Stomach smooth muscle (tissue), 2 donors: ENCODE measurements around the gene TRIB2.

Experiments
- H3K27ac ChIP-seq: one replicate; pipeline ENCODE4 v1.7.0; 2013; ENCODE audit warnings: mild to moderate bottlenecking, low read length, inconsistent platforms
- H3K27me3 ChIP-seq, 2 donors: one replicate each; pipeline ENCODE4 v1.7.0; 2013; ENCODE audit warnings: low read length in 2 of 2; ENCODE audit not compliant: insufficient read depth in 2 of 2, control insufficient read depth in 1 of 2
- H3K36me3 ChIP-seq, 2 donors: one replicate each; pipeline ENCODE4 v1.7.0; 2013; ENCODE audit warnings: low read length in 2 of 2; ENCODE audit not compliant: control insufficient read depth in 2 of 2, insufficient read depth in 2 of 2
- H3K4me1 ChIP-seq: one replicate; pipeline ENCODE4 v1.7.0; 2013; ENCODE audit warnings: low read length; ENCODE audit not compliant: control insufficient read depth, insufficient read depth
- H3K4me3 ChIP-seq, 2 donors: one replicate each; pipeline ENCODE4 v1.7.0; 2013; ENCODE audit warnings: low read length in 2 of 2
- H3K9ac ChIP-seq, 2 donors: one replicate each; pipeline ENCODE4 v1.7.0; 2013; ENCODE audit warnings: low read length in 2 of 2, mild to moderate bottlenecking in 1 of 2
- H3K9me3 ChIP-seq, 2 donors: one replicate each; pipeline ENCODE4 v1.7.0; 2013; ENCODE audit warnings: low read length in 2 of 2; ENCODE audit not compliant: control insufficient read depth in 2 of 2
- donor health status: healthy.
- donor health status: Pancreatic carcinoma.

TRIB2 gene

DNA sequence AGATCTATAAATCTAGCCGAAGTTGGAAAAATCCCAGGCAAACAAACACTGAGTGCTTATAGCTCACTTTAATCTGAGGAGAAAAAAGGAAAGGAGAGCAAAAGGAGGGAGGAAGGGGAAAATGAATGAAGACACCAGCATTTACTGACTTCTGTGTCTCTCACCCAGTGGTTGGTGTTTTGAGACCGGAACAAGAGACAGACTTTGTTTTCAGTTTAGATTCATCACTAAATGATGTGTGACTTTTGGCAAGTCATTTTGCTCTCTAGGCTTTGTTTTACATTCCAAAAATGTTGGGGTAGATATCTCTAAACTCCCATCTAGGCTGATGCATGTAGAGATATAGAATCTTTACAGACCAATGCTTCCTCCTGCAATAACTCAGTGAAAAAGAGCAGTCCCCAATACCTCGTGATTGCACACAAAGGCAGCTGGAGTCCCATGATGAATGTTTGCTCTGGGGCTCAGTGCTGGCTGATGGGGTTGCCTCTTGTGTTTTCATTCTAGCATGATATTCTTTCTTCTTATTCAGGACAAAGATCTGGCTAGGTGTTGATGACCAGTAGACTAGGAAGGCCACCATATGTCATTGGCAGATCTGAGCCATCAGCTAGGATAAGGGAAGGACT is 51.4 kb downstream of the TRIB2 start:
- H3K9me3 ChIP-seq = peaks cover 0 to 3% of the 10 kb centered on the region in 2 donors
- H3K4me3 ChIP-seq = no peak overlapping the region
- H3K9ac ChIP-seq = no peak overlapping the region
- H3K4me1 ChIP-seq = peaks cover 1% of the 10 kb centered on the region
- no peaks in the 10 kb centered on the region for H3K36me3 ChIP-seq
- H3K27ac ChIP-seq = no peak overlapping the region
- H3K27me3 ChIP-seq = no peaks in the 10 kb centered on the region

GRCh38 chr2:12769492-12770105 is 52.9 kb downstream of the TRIB2 start:
- H3K4me3 ChIP-seq = no peak overlapping the region
- no peak overlapping the region for H3K27ac ChIP-seq
- no peaks in the 10 kb centered on the region for H3K27me3 ChIP-seq
- no peaks in the 10 kb centered on the region for H3K4me1 ChIP-seq
- no peak overlapping the region for H3K9ac ChIP-seq
- peaks cover 0 to 3% of the 10 kb centered on the region in 2 donors for H3K9me3 ChIP-seq
- H3K36me3 ChIP-seq = no peaks in the 10 kb centered on the region

GRCh38 chr2:12770300-12770968 is 53.7 kb downstream of the TRIB2 start:
- H3K4me3 ChIP-seq = no peak overlapping the region
- no peaks in the 10 kb centered on the region for H3K27me3 ChIP-seq
- peaks cover 0 to 4% of the 10 kb centered on the region in 2 donors for H3K9me3 ChIP-seq
- no peak overlapping the region for H3K9ac ChIP-seq
- H3K4me1 ChIP-seq = no peaks in the 10 kb centered on the region
- H3K36me3 ChIP-seq = no peaks in the 10 kb centered on the region
- H3K27ac ChIP-seq = no peak overlapping the region

- Histone ChIP-seq H3K4me1 (no peaks in the 10 kb centered on the region), H3K4me3 (no peak overlapping the region), H3K9me3 (peaks cover 4 to 5% of the 10 kb centered on the region in 2 donors), H3K36me3 (no peaks in the 10 kb centered on the region), H3K9ac (no peak overlapping the region), H3K27me3 (no peaks in the 10 kb centered on the region), H3K27ac (no peak overlapping the region)
These were observed 54.4 kb downstream of the TRIB2 start for GRCh38 chr2:12771154-12771553.

DNA sequence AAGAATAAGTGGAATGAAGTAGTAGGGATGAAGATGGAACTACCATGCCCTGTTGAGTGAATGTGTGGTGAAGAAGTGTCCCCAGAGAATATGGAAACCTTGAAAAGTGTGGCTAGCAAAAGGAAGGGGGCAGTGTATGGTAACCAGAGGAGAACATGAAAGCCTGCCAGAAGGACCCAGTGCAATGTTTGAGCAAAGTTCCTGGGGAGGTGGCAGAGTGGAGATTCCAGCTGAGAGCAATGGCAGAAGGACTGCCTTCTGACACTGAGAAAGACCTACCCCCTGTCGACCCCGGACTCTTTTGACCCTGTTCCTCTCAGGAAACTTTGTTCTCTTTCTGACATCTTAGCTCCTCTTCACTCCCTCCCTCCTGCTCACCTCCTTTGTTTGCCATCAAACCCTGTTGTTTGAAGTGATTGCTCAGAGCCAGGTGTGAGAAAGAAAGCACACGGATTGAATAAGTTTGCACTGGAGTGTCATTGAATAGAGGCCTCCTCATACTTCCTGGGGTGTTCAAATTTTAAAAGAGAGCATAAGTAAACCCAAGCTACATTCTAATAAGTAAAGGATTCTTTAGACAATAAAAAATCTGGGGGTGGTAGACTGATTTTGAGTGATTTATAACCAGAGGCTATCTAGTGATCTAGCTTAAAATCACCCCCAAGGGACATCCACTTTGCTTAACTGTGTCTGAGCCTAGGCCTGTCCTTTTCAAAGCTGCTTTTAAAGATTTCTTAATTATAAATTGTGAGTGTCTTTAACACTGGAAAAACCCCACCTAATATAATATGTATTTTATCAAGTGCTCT is 57.1 kb downstream of the TRIB2 start:
- H3K4me3 ChIP-seq = no peak overlapping the region
- H3K4me1 ChIP-seq = no peaks in the 10 kb centered on the region
- no peak overlapping the region for H3K9ac ChIP-seq
- no peaks in the 10 kb centered on the region for H3K27me3 ChIP-seq
- no peaks in the 10 kb centered on the region for H3K36me3 ChIP-seq
- no peak overlapping the region for H3K27ac ChIP-seq
- H3K9me3 ChIP-seq = peaks cover 4 to 5% of the 10 kb centered on the region in 2 donors

DNA sequence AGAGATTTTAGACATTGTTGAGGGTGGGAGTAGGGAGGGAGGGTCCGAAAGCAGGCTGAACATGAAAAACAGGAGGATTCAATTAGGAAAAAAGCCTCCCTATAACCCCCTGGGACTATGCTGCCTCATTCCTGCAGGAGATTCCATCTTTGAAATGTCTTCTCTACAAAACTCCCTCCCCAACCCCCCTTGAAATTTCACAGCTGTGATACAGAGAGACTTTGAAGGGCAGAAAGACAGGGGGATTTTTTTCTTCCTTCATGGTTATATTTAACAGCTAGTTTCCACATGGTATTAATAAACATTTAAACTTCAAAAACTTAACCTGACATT is 57.6 kb downstream of the TRIB2 start:
- Histone ChIP-seq H3K27me3 (no peaks in the 10 kb centered on the region), H3K36me3 (no peaks in the 10 kb centered on the region), H3K9ac (no peak overlapping the region)

DNA sequence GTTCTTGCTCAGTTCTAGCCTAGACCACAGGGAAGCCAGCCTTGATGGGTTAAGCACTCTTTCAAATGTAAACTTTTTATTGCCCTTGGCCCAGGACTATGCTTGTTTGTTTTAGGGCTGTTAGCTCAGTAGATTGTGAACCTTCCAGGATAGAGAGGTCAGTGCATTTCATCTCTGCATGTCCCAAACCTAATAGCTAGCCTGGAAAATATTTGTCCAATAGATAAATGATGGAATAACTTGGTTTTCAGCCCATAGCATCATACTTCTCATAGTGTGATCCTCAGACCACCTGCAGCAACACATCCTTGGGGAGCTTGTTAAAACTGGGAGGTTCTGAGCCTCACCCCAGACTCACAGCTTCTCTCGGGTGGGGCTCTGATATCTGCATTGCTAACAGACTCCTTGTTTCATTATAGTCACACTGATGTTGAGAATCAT is 59.8 kb downstream of the TRIB2 start:
- Histone ChIP-seq H3K4me3 (no peak overlapping the region), H3K9ac (no peak overlapping the region), H3K9me3 (peaks cover 4 to 5% of the 10 kb centered on the region in 2 donors), H3K36me3 (no peaks in the 10 kb centered on the region), H3K27me3 (no peaks in the 10 kb centered on the region), H3K4me1 (no peaks in the 10 kb centered on the region), H3K27ac (no peak overlapping the region)

More for the DNA sequence above, 57.6 kb downstream of the TRIB2 start:
- Histone ChIP-seq H3K9me3 (peaks cover 4 to 5% of the 10 kb centered on the region in 2 donors), H3K4me3 (no peak overlapping the region), H3K27ac (no peak overlapping the region), H3K4me1 (no peaks in the 10 kb centered on the region)

- Histone ChIP-seq H3K36me3 (no peaks in the 10 kb centered on the region), H3K9me3 (peaks cover 4 to 5% of the 10 kb centered on the region in 2 donors), H3K9ac (no peak overlapping the region), H3K4me1 (no peaks in the 10 kb centered on the region), H3K4me3 (no peak overlapping the region), H3K27me3 (no peaks in the 10 kb centered on the region), H3K27ac (no peak overlapping the region)
These were observed 61.6 kb downstream of the TRIB2 start for GRCh38 chr2:12778369-12778768.

- peaks cover 4 to 5% of the 10 kb centered on the region in 2 donors for H3K9me3 ChIP-seq
- no peak overlapping the region for H3K9ac ChIP-seq
- H3K27ac ChIP-seq = no peak overlapping the region
- no peaks in the 10 kb centered on the region for H3K4me1 ChIP-seq
- no peaks in the 10 kb centered on the region for H3K36me3 ChIP-seq
- no peaks in the 10 kb centered on the region for H3K27me3 ChIP-seq
- H3K4me3 ChIP-seq = no peak overlapping the region
These were observed 62.3 kb downstream of the TRIB2 start for GRCh38 chr2:12778811-12779579.

- no peaks in the 10 kb centered on the region for H3K4me1 ChIP-seq
- no peak overlapping the region for H3K9ac ChIP-seq
- no peaks in the 10 kb centered on the region for H3K9me3 ChIP-seq
- no peak overlapping the region for H3K27ac ChIP-seq
- H3K4me3 ChIP-seq = no peak overlapping the region
- H3K27me3 ChIP-seq = no peaks in the 10 kb centered on the region
- H3K36me3 ChIP-seq = no peaks in the 10 kb centered on the region
These were observed 64.6 kb downstream of the TRIB2 start for GRCh38 chr2:12781329-12781728.
